H9 (cell line): ENCODE data around the gene CFAP43. TPM values are rescaled to one million over a fixed set of nuclear protein-coding genes. Genes with fewer than 3 reads are reported as not detected.

Experiments
- DNase-seq: peaks from one replicate; pipeline ENCODE4 v3.0.0-alpha.2; 2017
- H2AFZ ChIP-seq: one replicate; pipeline ENCODE4 v1.6.1; 2013; ENCODE audit warnings: mild to moderate bottlenecking, low read length, control low read depth, moderate library complexity
- H2AK5ac ChIP-seq: 2 replicates; pipeline ENCODE4 v1.6.1; 2013; ENCODE audit warnings: low read length, control low read depth, mixed read lengths; ENCODE audit not compliant: insufficient read length
- H2BK120ac ChIP-seq: one replicate; pipeline ENCODE4 v1.6.1; 2013; ENCODE audit warnings: low read depth, mild to moderate bottlenecking, low read length, control low read depth, inconsistent platforms; ENCODE audit not compliant: poor library complexity, severe bottlenecking
- H2BK12ac ChIP-seq: 2 replicates; pipeline ENCODE4 v1.6.1; 2013; ENCODE audit warnings: low read length, control low read depth, mixed read lengths, low read depth; ENCODE audit not compliant: insufficient read length
- H2BK15ac ChIP-seq: 2 replicates; pipeline ENCODE4 v1.6.1; 2013; ENCODE audit warnings: low read depth, low read length, control low read depth
- H2BK20ac ChIP-seq: one replicate; pipeline ENCODE4 v1.6.1; 2013; ENCODE audit warnings: low read depth, mild to moderate bottlenecking, low read length, control low read depth, inconsistent platforms; ENCODE audit not compliant: poor library complexity, severe bottlenecking
- H2BK5ac ChIP-seq: 2 replicates; pipeline ENCODE4 v1.6.1; 2013; ENCODE audit warnings: low read length, control low read depth, mixed read lengths; ENCODE audit not compliant: insufficient read length
- H3K14ac ChIP-seq: 2 replicates; pipeline ENCODE4 v1.6.1; 2013; ENCODE audit warnings: low read length, control low read depth; ENCODE audit not compliant: insufficient read depth
- H3K18ac ChIP-seq: 2 replicates; pipeline ENCODE4 v1.6.1; 2013; ENCODE audit warnings: low read depth, mild to moderate bottlenecking, mixed read lengths, low read length, control low read depth; ENCODE audit not compliant: insufficient read length
- H3K23ac ChIP-seq: 2 replicates; pipeline ENCODE4 v1.6.1; 2013; ENCODE audit warnings: low read length, control low read depth, mixed read lengths, low read depth; ENCODE audit not compliant: insufficient read length
- H3K23me2 ChIP-seq: 2 replicates; pipeline ENCODE4 v1.6.1; 2013; ENCODE audit warnings: low read depth, mild to moderate bottlenecking, mixed read lengths, low read length, control low read depth; ENCODE audit not compliant: insufficient read length, poor library complexity, severe bottlenecking
- H3K27ac ChIP-seq: 2 replicates; pipeline ENCODE4 v1.5.1; 2013; ENCODE audit warnings: low read length, control low read depth, mixed read lengths, low read depth; ENCODE audit not compliant: insufficient read length
- H3K27me3 ChIP-seq: 2 replicates; pipeline ENCODE4 v1.6.1; 2013; ENCODE audit warnings: low read length, control low read depth, inconsistent platforms; ENCODE audit not compliant: insufficient read depth
- H3K4ac ChIP-seq: 2 replicates; pipeline ENCODE4 v1.6.1; 2013; ENCODE audit warnings: low read depth, mild to moderate bottlenecking, control low read depth, inconsistent platforms, low read length, moderate library complexity
- H3K4me1 ChIP-seq: 2 replicates; pipeline ENCODE4 v1.6.1; 2013; ENCODE audit warnings: low read length, control low read depth, inconsistent platforms; ENCODE audit not compliant: insufficient read depth
- H3K4me2 ChIP-seq: 2 replicates; pipeline ENCODE4 v1.6.1; 2013; ENCODE audit warnings: low read length, control low read depth, mixed read lengths; ENCODE audit not compliant: insufficient read length, insufficient read depth
- H3K56ac ChIP-seq: 2 replicates; pipeline ENCODE4 v1.6.1; 2013; ENCODE audit warnings: low read depth, mild to moderate bottlenecking, mixed read lengths, low read length, control low read depth; ENCODE audit not compliant: insufficient read length
- H3K79me1 ChIP-seq: 2 replicates; pipeline ENCODE4 v1.6.1; 2013; ENCODE audit warnings: low read depth, mild to moderate bottlenecking, moderate library complexity, low read length, control low read depth, inconsistent platforms; ENCODE audit not compliant: insufficient read depth, poor library complexity, severe bottlenecking
- H3K79me2 ChIP-seq: 2 replicates; pipeline ENCODE4 v1.6.1; 2013; ENCODE audit warnings: low read length, control low read depth, inconsistent platforms; ENCODE audit not compliant: insufficient read depth
- H3K9ac ChIP-seq: 2 replicates; pipeline ENCODE4 v1.6.1; 2013; ENCODE audit warnings: low read length, control low read depth, mixed read lengths; ENCODE audit not compliant: insufficient read length; ENCODE audit errors: extremely low read depth
- H3K9me3 ChIP-seq: one replicate; pipeline ENCODE4 v1.6.1; 2013; ENCODE audit warnings: low read depth, low read length, inconsistent platforms; ENCODE audit not compliant: control insufficient read depth
- H3T11ph ChIP-seq: one replicate; pipeline ENCODE4 v1.6.1; 2013; ENCODE audit warnings: mild to moderate bottlenecking, low read length, control low read depth, inconsistent platforms
- H4K20me1 ChIP-seq: one replicate; pipeline ENCODE4 v1.6.1; 2013; ENCODE audit not compliant: control insufficient read depth, insufficient read length, insufficient read depth
- H4K5ac ChIP-seq: 2 replicates; pipeline ENCODE4 v1.6.1; 2013; ENCODE audit warnings: low read depth, mild to moderate bottlenecking, mixed read lengths, low read length, control low read depth; ENCODE audit not compliant: insufficient read length
- H4K8ac ChIP-seq: replicated peaks from 2 replicates; pipeline ENCODE4 v1.6.1; 2013; ENCODE audit warnings: low read length, control low read depth, mixed read lengths, low read depth; ENCODE audit not compliant: insufficient read length
- H4K91ac ChIP-seq: 2 replicates; pipeline ENCODE4 v1.6.1; 2013; ENCODE audit warnings: low read depth, mild to moderate bottlenecking, moderate library complexity, mixed read lengths, low read length, control low read depth; ENCODE audit not compliant: insufficient read length
- H3K27ac Mint-ChIP-seq, 3 experiments: 2 replicates in 2 of 3; 3 replicates in 1 of 3; pipeline ENCODE4 v1.8.0; 2020 to 2021; ENCODE audit warnings: mixed read lengths in 3 of 3, mild to moderate bottlenecking in 1 of 3, moderate library complexity in 1 of 3
- H3K27me3 Mint-ChIP-seq: 2 replicates; pipeline ENCODE4 v1.8.0; 2021; ENCODE audit warnings: low read depth, mild to moderate bottlenecking, moderate library complexity, mixed read lengths
- H3K36me3 Mint-ChIP-seq, 3 experiments: 2 replicates in 2 of 3; 3 replicates in 1 of 3; pipeline ENCODE4 v1.8.0; 2020 to 2021; ENCODE audit warnings: low read depth in 3 of 3, mixed read lengths in 3 of 3; ENCODE audit not compliant: insufficient read depth in 1 of 3
- H3K4me1 Mint-ChIP-seq, 2 experiments: 2 replicates each; pipeline ENCODE4 v1.8.0; 2020; ENCODE audit warnings: mixed read lengths in 2 of 2
- H3K4me3 Mint-ChIP-seq, 2 experiments: 2 replicates in 1 of 2; 3 replicates in 1 of 2; pipeline ENCODE4 v1.8.0; 2020 to 2021; ENCODE audit warnings: mild to moderate bottlenecking in 2 of 2, mixed read lengths in 2 of 2, moderate library complexity in 1 of 2
- H3K9me3 Mint-ChIP-seq, 2 experiments: 2 replicates in 1 of 2; 3 replicates in 1 of 2; pipeline ENCODE4 v1.8.0; 2020; ENCODE audit warnings: mild to moderate bottlenecking in 2 of 2, mixed read lengths in 2 of 2, moderate library complexity in 1 of 2
- WGBS: extraction: QIAGEN DNeasy Blood & Tissue Kit; methylation state at CpG from one replicate; pipeline ENCODE4 v1.1.7; 2013; ENCODE audit warnings: missing lambda C conversion rate, low lambda C conversion rate, mixed read lengths; ENCODE audit not compliant: insufficient read length; ENCODE audit errors: extremely low coverage; 5-methylcytosine and 5-hydroxymethylcytosine counted together
- total RNA-seq: library from RNA; stranded (reverse); gene quantifications from 2 replicates; pipeline ENCODE4 v1.2.1, GENCODE V29; 2021
- TF ChIP-seq, protein P1 (sequence below): fragments of 200-600 bp; sonication (generic); conservative IDR thresholded peaks from 3 replicates; pipeline ENCODE4 v1.8.0; 2021; ENCODE audit warnings: antibody characterized with exemption, mild to moderate bottlenecking

The CFAP43 gene
- total RNA-seq, 1 experiment from 2014 or later = 0.26 TPM

DNA sequence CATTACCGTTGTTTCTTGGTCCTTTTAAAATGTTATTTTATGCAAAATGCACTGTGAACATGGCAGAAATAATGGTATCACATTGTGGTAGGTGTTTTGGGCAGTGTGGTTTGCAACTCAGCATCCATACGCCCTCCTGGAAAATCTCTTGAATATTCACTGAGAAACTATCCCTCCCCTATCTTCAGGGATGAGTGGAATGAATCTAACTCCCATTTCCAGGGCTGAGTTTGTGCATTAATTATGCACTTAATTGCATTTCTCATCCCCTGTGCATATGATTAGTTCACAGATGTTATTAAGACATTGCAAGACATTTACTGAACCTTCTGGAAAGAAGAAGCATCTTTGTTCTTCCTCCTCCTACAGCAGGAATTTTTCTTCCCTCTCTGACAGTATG lies 36.5 kb downstream of the CFAP43 start:
- no peaks in the 10 kb centered on the region for H3K79me2 ChIP-seq
- no peak overlapping the region for H2AK5ac ChIP-seq
- no peak overlapping the region for H4K8ac ChIP-seq
- H3K4ac ChIP-seq = no peak overlapping the region
- no peak overlapping the region for H3K23ac ChIP-seq
- H3K23me2 ChIP-seq = no peaks in the 10 kb centered on the region
- H2BK12ac ChIP-seq = no peak overlapping the region
- H3K27me3 Mint-ChIP-seq = no peaks in the 10 kb centered on the region
- H4K5ac ChIP-seq = no peak overlapping the region
- WGBS = no CpG with 5 or more reads among the region's 2 CpGs
- no peak overlapping the region for H3K56ac ChIP-seq
- H3K79me1 ChIP-seq = no peaks in the 10 kb centered on the region
- H2BK5ac ChIP-seq = no peak overlapping the region
- H3K4me3 Mint-ChIP-seq = no peak overlapping the region
- H3K9ac ChIP-seq = no peak overlapping the region
- H3K4me1 ChIP-seq = no peaks in the 10 kb centered on the region
- no peaks in the 10 kb centered on the region for H3K36me3 Mint-ChIP-seq
- H4K91ac ChIP-seq = no peak overlapping the region
- DNase-seq = no peak
- no peaks in the 10 kb centered on the region for H3K9me3 ChIP-seq
- H3K18ac ChIP-seq = no peak overlapping the region
- TF ChIP-seq, protein P1, sequence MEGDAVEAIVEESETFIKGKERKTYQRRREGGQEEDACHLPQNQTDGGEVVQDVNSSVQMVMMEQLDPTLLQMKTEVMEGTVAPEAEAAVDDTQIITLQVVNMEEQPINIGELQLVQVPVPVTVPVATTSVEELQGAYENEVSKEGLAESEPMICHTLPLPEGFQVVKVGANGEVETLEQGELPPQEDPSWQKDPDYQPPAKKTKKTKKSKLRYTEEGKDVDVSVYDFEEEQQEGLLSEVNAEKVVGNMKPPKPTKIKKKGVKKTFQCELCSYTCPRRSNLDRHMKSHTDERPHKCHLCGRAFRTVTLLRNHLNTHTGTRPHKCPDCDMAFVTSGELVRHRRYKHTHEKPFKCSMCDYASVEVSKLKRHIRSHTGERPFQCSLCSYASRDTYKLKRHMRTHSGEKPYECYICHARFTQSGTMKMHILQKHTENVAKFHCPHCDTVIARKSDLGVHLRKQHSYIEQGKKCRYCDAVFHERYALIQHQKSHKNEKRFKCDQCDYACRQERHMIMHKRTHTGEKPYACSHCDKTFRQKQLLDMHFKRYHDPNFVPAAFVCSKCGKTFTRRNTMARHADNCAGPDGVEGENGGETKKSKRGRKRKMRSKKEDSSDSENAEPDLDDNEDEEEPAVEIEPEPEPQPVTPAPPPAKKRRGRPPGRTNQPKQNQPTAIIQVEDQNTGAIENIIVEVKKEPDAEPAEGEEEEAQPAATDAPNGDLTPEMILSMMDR = no peak
- no peak overlapping the region for H2BK120ac ChIP-seq
- 0 out of 4 replicates have a peak, but pooled peaks cover 0 to 4% of the 10 kb centered on the region in 2 experiments for H3K4me1 Mint-ChIP-seq
- H2BK20ac ChIP-seq = no peak overlapping the region
- H3K27ac ChIP-seq = no peak overlapping the region
- no peak overlapping the region for H3K4me2 ChIP-seq
- H3K14ac ChIP-seq = no peak overlapping the region
- H3T11ph ChIP-seq = no peak overlapping the region
- H3K9me3 Mint-ChIP-seq = no peaks in the 10 kb centered on the region
- no peaks in the 10 kb centered on the region for H4K20me1 ChIP-seq
- H2AFZ ChIP-seq = no peak overlapping the region
- no peaks in the 10 kb centered on the region for H3K27me3 ChIP-seq
- no peak overlapping the region for H3K27ac Mint-ChIP-seq
- H2BK15ac ChIP-seq = no peak overlapping the region
